GM23338 (cell line): ENCODE measurements around the gene RAVER1.

Source experiments
- EZH2 ChIP-seq: fragments of 200-600 bp; sonication (generic); IDR thresholded peaks from one replicate; pipeline ENCODE4 v1.8.0; 2017; ENCODE audit warnings: antibody characterized with exemption, mild to moderate bottlenecking, low read depth; ENCODE audit not compliant: unreplicated experiment
- EZH2phosphoT487 ChIP-seq: fragments of 200-600 bp; sonication (generic); IDR thresholded peaks from one replicate; pipeline ENCODE4 v1.8.1; 2018; ENCODE audit warnings: antibody characterized with exemption; ENCODE audit not compliant: unreplicated experiment
- JUNB ChIP-seq: IDR thresholded peaks from one replicate; pipeline ENCODE4 v1.6.1; 2016; ENCODE audit warnings: antibody characterized with exemption; ENCODE audit not compliant: unreplicated experiment
- NANOG ChIP-seq: IDR thresholded peaks from 2 replicates; pipeline ENCODE4 v1.6.1; 2016; ENCODE audit warnings: antibody characterized with exemption, borderline replicate concordance
- POLR2AphosphoS5 ChIP-seq: IDR thresholded peaks from 2 replicates; pipeline ENCODE4 v1.6.1; 2016; ENCODE audit warnings: antibody characterized with exemption, low read depth
- STAT1 ChIP-seq: IDR thresholded peaks from one replicate; pipeline ENCODE4 v1.6.1; 2016; ENCODE audit warnings: antibody characterized with exemption; ENCODE audit not compliant: unreplicated experiment
- ZNF114 ChIP-seq: fragments of 250-450 bp; sonication (Bioruptor Pico); IDR thresholded peaks from 2 replicates; pipeline ENCODE4 v1.5.0; 2020; ENCODE audit warnings: mild to moderate bottlenecking, moderate library complexity
- ZNF331 ChIP-seq: fragments of 250-450 bp; sonication (Bioruptor Pico); IDR thresholded peaks from 2 replicates; pipeline ENCODE4 v1.5.0; 2020; ENCODE audit warnings: low read depth, mild to moderate bottlenecking, moderate library complexity
- TF ChIP-seq, protein P1 (sequence below), 2 experiments: fragments of 200-600 bp in 1 of 2; sonication (generic) in 1 of 2; conservative IDR thresholded peaks; 2 replicates each; pipeline versions ENCODE4 v1.5.1 to v1.6.1; 2016 to 2017; ENCODE audit warnings: antibody characterized with exemption in 2 of 2, low read depth in 2 of 2, mild to moderate bottlenecking in 2 of 2, moderate library complexity in 1 of 2
- TF ChIP-seq, protein P2 (sequence below): IDR thresholded peaks from 2 replicates; pipeline ENCODE4 v1.6.1; 2016; ENCODE audit warnings: antibody characterized with exemption
- TF ChIP-seq, protein P3 (sequence below): IDR thresholded peaks from one replicate; pipeline ENCODE4 v1.6.1; 2018; ENCODE audit warnings: antibody characterized with exemption; ENCODE audit not compliant: unreplicated experiment

DNA sequence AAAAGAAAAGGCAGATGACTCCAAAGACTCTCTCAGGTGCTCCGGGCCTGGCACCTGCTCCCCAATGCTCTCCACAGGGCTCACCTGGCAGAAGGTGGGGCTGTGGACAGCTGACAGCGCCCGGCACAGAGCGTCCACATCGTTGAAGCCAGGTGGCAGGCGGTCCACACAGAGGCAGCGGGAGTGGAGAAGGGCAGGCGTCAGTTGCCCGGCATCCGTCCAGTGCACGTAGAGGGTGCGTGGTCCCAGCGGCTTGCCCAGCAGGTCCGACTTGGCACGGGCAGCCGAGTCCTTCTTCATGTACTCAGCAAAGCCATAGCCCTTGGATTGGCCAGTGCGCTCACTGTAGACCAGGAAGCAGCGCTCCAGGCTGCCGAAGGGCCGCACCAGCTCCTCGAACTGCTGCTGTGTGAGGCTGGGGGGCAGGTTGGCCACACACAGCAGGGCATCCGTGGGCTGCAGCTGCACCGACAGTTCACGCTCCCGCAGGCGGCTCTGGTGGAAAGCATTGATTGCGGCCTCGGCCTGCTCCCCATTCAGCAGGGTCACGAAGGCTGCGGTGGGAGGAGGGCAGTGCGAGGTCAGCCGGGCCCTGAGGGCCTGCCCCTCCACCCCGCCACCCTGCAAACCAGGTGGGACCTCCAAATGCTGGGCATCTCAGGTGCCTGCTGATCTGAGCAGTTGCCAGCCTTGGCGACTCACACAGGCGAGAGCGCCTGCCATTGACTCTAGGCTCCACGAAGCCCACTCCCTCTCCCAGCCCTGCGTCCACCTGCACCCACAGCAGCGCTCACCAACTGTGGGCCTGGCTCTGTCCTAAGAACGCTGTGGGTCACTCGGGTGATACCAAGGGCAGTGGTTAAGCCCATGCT lies 4.5 kb downstream of the RAVER1 start:
- no peak for TF ChIP-seq EZH2
- TF ChIP-seq, protein P1, sequence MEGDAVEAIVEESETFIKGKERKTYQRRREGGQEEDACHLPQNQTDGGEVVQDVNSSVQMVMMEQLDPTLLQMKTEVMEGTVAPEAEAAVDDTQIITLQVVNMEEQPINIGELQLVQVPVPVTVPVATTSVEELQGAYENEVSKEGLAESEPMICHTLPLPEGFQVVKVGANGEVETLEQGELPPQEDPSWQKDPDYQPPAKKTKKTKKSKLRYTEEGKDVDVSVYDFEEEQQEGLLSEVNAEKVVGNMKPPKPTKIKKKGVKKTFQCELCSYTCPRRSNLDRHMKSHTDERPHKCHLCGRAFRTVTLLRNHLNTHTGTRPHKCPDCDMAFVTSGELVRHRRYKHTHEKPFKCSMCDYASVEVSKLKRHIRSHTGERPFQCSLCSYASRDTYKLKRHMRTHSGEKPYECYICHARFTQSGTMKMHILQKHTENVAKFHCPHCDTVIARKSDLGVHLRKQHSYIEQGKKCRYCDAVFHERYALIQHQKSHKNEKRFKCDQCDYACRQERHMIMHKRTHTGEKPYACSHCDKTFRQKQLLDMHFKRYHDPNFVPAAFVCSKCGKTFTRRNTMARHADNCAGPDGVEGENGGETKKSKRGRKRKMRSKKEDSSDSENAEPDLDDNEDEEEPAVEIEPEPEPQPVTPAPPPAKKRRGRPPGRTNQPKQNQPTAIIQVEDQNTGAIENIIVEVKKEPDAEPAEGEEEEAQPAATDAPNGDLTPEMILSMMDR (conservative IDR thresholded peaks at IDR 0.05; ENCODE audit: low read depth in 2 of 2): no peak
- TF ChIP-seq POLR2AphosphoS5: no peak
- TF ChIP-seq ZNF331 (CRISPR knock-in tag): no peak
- no peak for TF ChIP-seq NANOG
- TF ChIP-seq STAT1: no peak
- no peak for TF ChIP-seq EZH2phosphoT487
- no peak for TF ChIP-seq JUNB
- TF ChIP-seq, protein P2, sequence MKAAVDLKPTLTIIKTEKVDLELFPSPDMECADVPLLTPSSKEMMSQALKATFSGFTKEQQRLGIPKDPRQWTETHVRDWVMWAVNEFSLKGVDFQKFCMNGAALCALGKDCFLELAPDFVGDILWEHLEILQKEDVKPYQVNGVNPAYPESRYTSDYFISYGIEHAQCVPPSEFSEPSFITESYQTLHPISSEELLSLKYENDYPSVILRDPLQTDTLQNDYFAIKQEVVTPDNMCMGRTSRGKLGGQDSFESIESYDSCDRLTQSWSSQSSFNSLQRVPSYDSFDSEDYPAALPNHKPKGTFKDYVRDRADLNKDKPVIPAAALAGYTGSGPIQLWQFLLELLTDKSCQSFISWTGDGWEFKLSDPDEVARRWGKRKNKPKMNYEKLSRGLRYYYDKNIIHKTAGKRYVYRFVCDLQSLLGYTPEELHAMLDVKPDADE: no peak
- no peak for TF ChIP-seq ZNF114 (CRISPR knock-in tag)
- TF ChIP-seq, protein P3, sequence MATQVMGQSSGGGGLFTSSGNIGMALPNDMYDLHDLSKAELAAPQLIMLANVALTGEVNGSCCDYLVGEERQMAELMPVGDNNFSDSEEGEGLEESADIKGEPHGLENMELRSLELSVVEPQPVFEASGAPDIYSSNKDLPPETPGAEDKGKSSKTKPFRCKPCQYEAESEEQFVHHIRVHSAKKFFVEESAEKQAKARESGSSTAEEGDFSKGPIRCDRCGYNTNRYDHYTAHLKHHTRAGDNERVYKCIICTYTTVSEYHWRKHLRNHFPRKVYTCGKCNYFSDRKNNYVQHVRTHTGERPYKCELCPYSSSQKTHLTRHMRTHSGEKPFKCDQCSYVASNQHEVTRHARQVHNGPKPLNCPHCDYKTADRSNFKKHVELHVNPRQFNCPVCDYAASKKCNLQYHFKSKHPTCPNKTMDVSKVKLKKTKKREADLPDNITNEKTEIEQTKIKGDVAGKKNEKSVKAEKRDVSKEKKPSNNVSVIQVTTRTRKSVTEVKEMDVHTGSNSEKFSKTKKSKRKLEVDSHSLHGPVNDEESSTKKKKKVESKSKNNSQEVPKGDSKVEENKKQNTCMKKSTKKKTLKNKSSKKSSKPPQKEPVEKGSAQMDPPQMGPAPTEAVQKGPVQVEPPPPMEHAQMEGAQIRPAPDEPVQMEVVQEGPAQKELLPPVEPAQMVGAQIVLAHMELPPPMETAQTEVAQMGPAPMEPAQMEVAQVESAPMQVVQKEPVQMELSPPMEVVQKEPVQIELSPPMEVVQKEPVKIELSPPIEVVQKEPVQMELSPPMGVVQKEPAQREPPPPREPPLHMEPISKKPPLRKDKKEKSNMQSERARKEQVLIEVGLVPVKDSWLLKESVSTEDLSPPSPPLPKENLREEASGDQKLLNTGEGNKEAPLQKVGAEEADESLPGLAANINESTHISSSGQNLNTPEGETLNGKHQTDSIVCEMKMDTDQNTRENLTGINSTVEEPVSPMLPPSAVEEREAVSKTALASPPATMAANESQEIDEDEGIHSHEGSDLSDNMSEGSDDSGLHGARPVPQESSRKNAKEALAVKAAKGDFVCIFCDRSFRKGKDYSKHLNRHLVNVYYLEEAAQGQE: no peak
